Fibroblast of pulmonary artery (primary cell): ENCODE measurements around the gene CKM.
A peak's percentile ranks its signal among the peaks of the same experiment; 100 is the strongest.

Experiments used
- DNase-seq: peaks from one replicate; pipeline ENCODE4 v3.0.0-alpha.2; 2010; ENCODE audit warnings: low read depth
- H3K4me3 ChIP-seq: replicated peaks from 2 replicates; pipeline ENCODE4 v1.5.1; 2011; ENCODE audit warnings: low read depth, mild to moderate bottlenecking, control low read depth, low read length, moderate library complexity
- TF ChIP-seq, protein P1 (sequence below): IDR thresholded peaks from 2 replicates; pipeline ENCODE4 v1.5.1; 2011; ENCODE audit warnings: mild to moderate bottlenecking, control low read depth, low read length, inconsistent platforms; ENCODE audit errors: missing control alignments

Gene CKM

GRCh38 chr19:45306518-45307027, 16.1 kb downstream of the CKM start:
- DNase-seq, result no peak
- TF ChIP-seq, protein P1, sequence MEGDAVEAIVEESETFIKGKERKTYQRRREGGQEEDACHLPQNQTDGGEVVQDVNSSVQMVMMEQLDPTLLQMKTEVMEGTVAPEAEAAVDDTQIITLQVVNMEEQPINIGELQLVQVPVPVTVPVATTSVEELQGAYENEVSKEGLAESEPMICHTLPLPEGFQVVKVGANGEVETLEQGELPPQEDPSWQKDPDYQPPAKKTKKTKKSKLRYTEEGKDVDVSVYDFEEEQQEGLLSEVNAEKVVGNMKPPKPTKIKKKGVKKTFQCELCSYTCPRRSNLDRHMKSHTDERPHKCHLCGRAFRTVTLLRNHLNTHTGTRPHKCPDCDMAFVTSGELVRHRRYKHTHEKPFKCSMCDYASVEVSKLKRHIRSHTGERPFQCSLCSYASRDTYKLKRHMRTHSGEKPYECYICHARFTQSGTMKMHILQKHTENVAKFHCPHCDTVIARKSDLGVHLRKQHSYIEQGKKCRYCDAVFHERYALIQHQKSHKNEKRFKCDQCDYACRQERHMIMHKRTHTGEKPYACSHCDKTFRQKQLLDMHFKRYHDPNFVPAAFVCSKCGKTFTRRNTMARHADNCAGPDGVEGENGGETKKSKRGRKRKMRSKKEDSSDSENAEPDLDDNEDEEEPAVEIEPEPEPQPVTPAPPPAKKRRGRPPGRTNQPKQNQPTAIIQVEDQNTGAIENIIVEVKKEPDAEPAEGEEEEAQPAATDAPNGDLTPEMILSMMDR, result no peak
- H3K4me3 ChIP-seq, result no peak overlapping the region

DNA sequence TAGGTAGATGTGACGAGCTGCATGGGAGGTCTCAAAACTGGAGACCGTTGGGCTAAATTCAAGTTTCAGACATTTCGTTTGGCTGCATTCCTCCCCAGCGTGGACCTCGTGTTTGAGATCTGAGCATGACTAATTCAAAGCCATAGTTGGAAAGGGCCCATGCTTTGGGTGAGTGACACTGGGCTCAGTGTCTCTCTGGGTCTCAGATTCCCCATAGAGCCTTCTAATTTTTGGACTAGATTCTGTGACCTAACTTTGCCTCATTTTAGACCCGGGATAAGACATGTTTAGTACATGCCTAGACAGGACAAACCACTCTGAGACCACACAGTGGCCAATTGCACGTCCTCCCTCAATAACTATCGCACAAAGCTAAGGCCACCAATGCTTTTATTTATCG, 16.6 kb downstream of the CKM start:
- TF ChIP-seq, protein P1, result no peak
- no peak for DNase-seq
- no peak overlapping the region for H3K4me3 ChIP-seq

- H3K4me3 ChIP-seq, result no peak overlapping the region
- TF ChIP-seq, protein P1, result no peak
- DNase-seq, result peak; percentile 52
Measured at GRCh38 chr19:45305421-45305820, 17.3 kb downstream of the CKM start.

GRCh38 chr19:45305007-45305406, 17.7 kb downstream of the CKM start:
- TF ChIP-seq, protein P1, result no peak
- H3K4me3 ChIP-seq, result no peak overlapping the region
- no peak for DNase-seq

- H3K4me3 ChIP-seq, result no peak overlapping the region
- TF ChIP-seq, protein P1, result no peak
- no peak for DNase-seq
Measured at GRCh38 chr19:45304141-45304926, 18.3 kb downstream of the CKM start.

GRCh38 chr19:45303269-45304060, 19.2 kb downstream of the CKM start:
- TF ChIP-seq, protein P1, result no peak
- no peak for DNase-seq

More at GRCh38 chr19:45303269-45304060, 19.2 kb downstream of the CKM start:
- no peak overlapping the region for H3K4me3 ChIP-seq
